ENCODE data around the gene CLSTN1.

CLSTN1 gene

GRCh38 chr1:9840176-9840575 is 16.4 kb upstream of the CLSTN1 start:
- Histone ChIP-seq H3K9me3 (ENCODE audit: control insufficient read depth, low read length) (no peaks in the 10 kb centered on the region), H3K4me3 (ENCODE audit: low read length) (no peak overlapping the region), H3K9ac (ENCODE audit: low read length) (no peak overlapping the region), H3K4me1 (ENCODE audit: control insufficient read depth, insufficient read depth, low read length) (peaks cover 6% of the 10 kb centered on the region), H3K27me3 (replicated peaks; ENCODE audit: control insufficient read depth, insufficient read depth, low read length) (peaks cover 18% of the 10 kb centered on the region), H3K36me3 (ENCODE audit: control insufficient read depth, insufficient read depth, low read length, severe bottlenecking) (no peaks in the 10 kb centered on the region)
- no peak for DNase-seq (ENCODE audit: low read depth)

GRCh38 chr1:9838946-9839345 is 15.2 kb upstream of the CLSTN1 start:
- peaks cover 6% of the 10 kb centered on the region for H3K4me1 ChIP-seq (ENCODE audit: control insufficient read depth, insufficient read depth, low read length)
- no peak overlapping the region for H3K9ac ChIP-seq (ENCODE audit: low read length)
- no peaks in the 10 kb centered on the region for H3K36me3 ChIP-seq (ENCODE audit: control insufficient read depth, insufficient read depth, low read length, severe bottlenecking)
- H3K4me3 ChIP-seq (ENCODE audit: low read length), result no peak overlapping the region
- DNase-seq (ENCODE audit: low read depth), result no peak
- H3K27me3 ChIP-seq (replicated peaks; ENCODE audit: control insufficient read depth, insufficient read depth, low read length), result peaks cover 18% of the 10 kb centered on the region
- H3K9me3 ChIP-seq (ENCODE audit: control insufficient read depth, low read length), result no peaks in the 10 kb centered on the region

GRCh38 chr1:9836632-9836960 is 12.8 kb upstream of the CLSTN1 start:
- Histone ChIP-seq H3K9me3 (ENCODE audit: control insufficient read depth, low read length) (no peaks in the 10 kb centered on the region), H3K9ac (ENCODE audit: low read length) (no peak overlapping the region), H3K4me3 (ENCODE audit: low read length) (no peak overlapping the region), H3K27me3 (replicated peaks; ENCODE audit: control insufficient read depth, insufficient read depth, low read length) (peaks cover 14% of the 10 kb centered on the region), H3K4me1 (ENCODE audit: control insufficient read depth, insufficient read depth, low read length) (peaks cover 6% of the 10 kb centered on the region), H3K36me3 (ENCODE audit: control insufficient read depth, insufficient read depth, low read length, severe bottlenecking) (no peaks in the 10 kb centered on the region)
- DNase-seq (ENCODE audit: low read depth), result no peak

GRCh38 chr1:9835758-9836631 is 12.2 kb upstream of the CLSTN1 start:
- Histone ChIP-seq H3K4me3 (ENCODE audit: low read length) (no peak overlapping the region), H3K9ac (ENCODE audit: low read length) (no peak overlapping the region), H3K9me3 (ENCODE audit: control insufficient read depth, low read length) (no peaks in the 10 kb centered on the region), H3K4me1 (ENCODE audit: control insufficient read depth, insufficient read depth, low read length) (peaks cover 6% of the 10 kb centered on the region), H3K27me3 (replicated peaks; ENCODE audit: control insufficient read depth, insufficient read depth, low read length) (peaks cover 8% of the 10 kb centered on the region), H3K36me3 (ENCODE audit: control insufficient read depth, insufficient read depth, low read length, severe bottlenecking) (no peaks in the 10 kb centered on the region)
- peak; percentile 15 for DNase-seq (ENCODE audit: low read depth)

GRCh38 chr1:9835404-9835757 is 11.6 kb upstream of the CLSTN1 start:
- H3K9me3 ChIP-seq (ENCODE audit: control insufficient read depth, low read length), result no peaks in the 10 kb centered on the region
- no peak overlapping the region for H3K4me3 ChIP-seq (ENCODE audit: low read length)
- H3K36me3 ChIP-seq (ENCODE audit: control insufficient read depth, insufficient read depth, low read length, severe bottlenecking), result no peaks in the 10 kb centered on the region
- H3K27me3 ChIP-seq (replicated peaks; ENCODE audit: control insufficient read depth, insufficient read depth, low read length), result peaks cover 7% of the 10 kb centered on the region
- DNase-seq (ENCODE audit: low read depth), result no peak
- H3K4me1 ChIP-seq (ENCODE audit: control insufficient read depth, insufficient read depth, low read length), result peaks cover 6% of the 10 kb centered on the region
- H3K9ac ChIP-seq (ENCODE audit: low read length), result no peak overlapping the region

GRCh38 chr1:9833632-9834031 is 9.9 kb upstream of the CLSTN1 start:
- DNase-seq (ENCODE audit: low read depth), result no peak
- no peak overlapping the region for H3K4me3 ChIP-seq (ENCODE audit: low read length)
- H3K4me1 ChIP-seq (ENCODE audit: control insufficient read depth, insufficient read depth, low read length), result peaks cover 6% of the 10 kb centered on the region
- H3K36me3 ChIP-seq (ENCODE audit: control insufficient read depth, insufficient read depth, low read length, severe bottlenecking), result no peaks in the 10 kb centered on the region
- H3K9ac ChIP-seq (ENCODE audit: low read length), result no peak overlapping the region
- peaks cover 2% of the 10 kb centered on the region for H3K27me3 ChIP-seq (replicated peaks; ENCODE audit: control insufficient read depth, insufficient read depth, low read length)
- no peaks in the 10 kb centered on the region for H3K9me3 ChIP-seq (ENCODE audit: control insufficient read depth, low read length)

GRCh38 chr1:9827558-9828185 is 3.9 kb upstream of the CLSTN1 start:
- H3K4me3 ChIP-seq (ENCODE audit: low read length), result no peak overlapping the region
- no peaks in the 10 kb centered on the region for H3K27me3 ChIP-seq (replicated peaks; ENCODE audit: control insufficient read depth, insufficient read depth, low read length)
- no peaks in the 10 kb centered on the region for H3K9me3 ChIP-seq (ENCODE audit: control insufficient read depth, low read length)
- peaks cover 4% of the 10 kb centered on the region for H3K4me1 ChIP-seq (ENCODE audit: control insufficient read depth, insufficient read depth, low read length)
- H3K36me3 ChIP-seq (ENCODE audit: control insufficient read depth, insufficient read depth, low read length, severe bottlenecking), result no peaks in the 10 kb centered on the region
- no peak overlapping the region for H3K9ac ChIP-seq (ENCODE audit: low read length)
- DNase-seq (ENCODE audit: low read depth), result no peak

- no peak overlapping the region for H3K4me3 ChIP-seq (ENCODE audit: low read length)
- no peaks in the 10 kb centered on the region for H3K27me3 ChIP-seq (replicated peaks; ENCODE audit: control insufficient read depth, insufficient read depth, low read length)
- no peaks in the 10 kb centered on the region for H3K9me3 ChIP-seq (ENCODE audit: control insufficient read depth, low read length)
- H3K36me3 ChIP-seq (ENCODE audit: control insufficient read depth, insufficient read depth, low read length, severe bottlenecking), result no peaks in the 10 kb centered on the region
- DNase-seq (ENCODE audit: low read depth), result no peak
- H3K4me1 ChIP-seq (ENCODE audit: control insufficient read depth, insufficient read depth, low read length), result peaks cover 14% of the 10 kb centered on the region
- H3K9ac ChIP-seq (ENCODE audit: low read length), result no peak overlapping the region
These were observed 2.9 kb upstream of the CLSTN1 start for GRCh38 chr1:9826616-9827015.

GRCh38 chr1:9826087-9826486 is 2.3 kb upstream of the CLSTN1 start:
- H3K9ac ChIP-seq (ENCODE audit: low read length), result no peak overlapping the region
- no peaks in the 10 kb centered on the region for H3K27me3 ChIP-seq (replicated peaks; ENCODE audit: control insufficient read depth, insufficient read depth, low read length)
- peaks cover 14% of the 10 kb centered on the region for H3K4me1 ChIP-seq (ENCODE audit: control insufficient read depth, insufficient read depth, low read length)
- no peak overlapping the region for H3K4me3 ChIP-seq (ENCODE audit: low read length)
- DNase-seq (ENCODE audit: low read depth), result no peak
- H3K9me3 ChIP-seq (ENCODE audit: control insufficient read depth, low read length), result no peaks in the 10 kb centered on the region
- no peaks in the 10 kb centered on the region for H3K36me3 ChIP-seq (ENCODE audit: control insufficient read depth, insufficient read depth, low read length, severe bottlenecking)

- Histone ChIP-seq H3K27me3 (replicated peaks; ENCODE audit: control insufficient read depth, insufficient read depth, low read length) (no peaks in the 10 kb centered on the region), H3K4me3 (ENCODE audit: low read length) (no peak overlapping the region), H3K9me3 (ENCODE audit: control insufficient read depth, low read length) (no peaks in the 10 kb centered on the region), H3K36me3 (ENCODE audit: control insufficient read depth, insufficient read depth, low read length, severe bottlenecking) (no peaks in the 10 kb centered on the region), H3K4me1 (ENCODE audit: control insufficient read depth, insufficient read depth, low read length) (peaks cover 14% of the 10 kb centered on the region), H3K9ac (ENCODE audit: low read length) (no peak overlapping the region)
- peak; percentile 65 for DNase-seq (ENCODE audit: low read depth)
These were observed 1.6 kb upstream of the CLSTN1 start for GRCh38 chr1:9825093-9826074.

GRCh38 chr1:9824702-9825089 is 931 bp upstream of the CLSTN1 start:
- peak overlapping the region; percentile 81 for H3K4me3 ChIP-seq (ENCODE audit: low read length)
- no peak overlapping the region for H3K9ac ChIP-seq (ENCODE audit: low read length)
- no peaks in the 10 kb centered on the region for H3K9me3 ChIP-seq (ENCODE audit: control insufficient read depth, low read length)
- H3K27me3 ChIP-seq (replicated peaks; ENCODE audit: control insufficient read depth, insufficient read depth, low read length), result no peaks in the 10 kb centered on the region
- no peak for DNase-seq (ENCODE audit: low read depth)
- no peaks in the 10 kb centered on the region for H3K36me3 ChIP-seq (ENCODE audit: control insufficient read depth, insufficient read depth, low read length, severe bottlenecking)
- peaks cover 14% of the 10 kb centered on the region for H3K4me1 ChIP-seq (ENCODE audit: control insufficient read depth, insufficient read depth, low read length)

All from adipocyte (in vitro differentiated cells).